ENCODE results near the gene CCDC93. TPM values are rescaled to one million over a fixed set of nuclear protein-coding genes. Genes with fewer than 3 reads are reported as not detected.

Gene CCDC93
- polyA plus RNA-seq, 1 donor (not counting 4 experiments of a cell fraction or from before 2014, with no cell fraction given): 21.3 TPM

DNA sequence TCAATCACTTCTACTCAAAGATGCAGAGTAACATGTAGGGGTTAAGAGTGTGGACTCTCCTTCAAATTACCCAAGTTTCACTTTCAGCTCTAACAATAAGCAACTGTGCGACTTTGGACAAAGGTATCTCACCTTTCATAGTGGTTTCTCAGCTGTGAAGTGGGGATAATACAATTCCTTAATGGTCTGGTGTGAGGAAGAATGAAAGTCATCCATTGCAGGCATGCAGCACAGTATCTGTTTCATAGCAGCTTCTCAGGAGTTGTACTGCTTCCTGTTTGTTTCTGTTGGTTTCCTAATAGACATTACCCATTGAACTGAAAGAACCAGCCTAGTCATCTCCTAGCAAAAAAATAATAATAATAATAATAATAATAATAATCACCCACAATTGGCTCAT lies 125.0 kb downstream of the CCDC93 start:
- FAIRE-seq (no peak), DNase-seq (ENCODE audit: low read depth, low spot score) (no peak)
- H3K4me3 ChIP-seq (ENCODE audit: control insufficient read depth in 2 of 3, extremely low read depth in 1 of 3, insufficient read depth in 2 of 3, low read depth in 1 of 3, low read length in 3 of 3): no peak overlapping the region
- TF ChIP-seq EZH2 (IDR thresholded peaks at IDR 0.05; ENCODE audit: low read length): no peak
- TF ChIP-seq, protein P1, sequence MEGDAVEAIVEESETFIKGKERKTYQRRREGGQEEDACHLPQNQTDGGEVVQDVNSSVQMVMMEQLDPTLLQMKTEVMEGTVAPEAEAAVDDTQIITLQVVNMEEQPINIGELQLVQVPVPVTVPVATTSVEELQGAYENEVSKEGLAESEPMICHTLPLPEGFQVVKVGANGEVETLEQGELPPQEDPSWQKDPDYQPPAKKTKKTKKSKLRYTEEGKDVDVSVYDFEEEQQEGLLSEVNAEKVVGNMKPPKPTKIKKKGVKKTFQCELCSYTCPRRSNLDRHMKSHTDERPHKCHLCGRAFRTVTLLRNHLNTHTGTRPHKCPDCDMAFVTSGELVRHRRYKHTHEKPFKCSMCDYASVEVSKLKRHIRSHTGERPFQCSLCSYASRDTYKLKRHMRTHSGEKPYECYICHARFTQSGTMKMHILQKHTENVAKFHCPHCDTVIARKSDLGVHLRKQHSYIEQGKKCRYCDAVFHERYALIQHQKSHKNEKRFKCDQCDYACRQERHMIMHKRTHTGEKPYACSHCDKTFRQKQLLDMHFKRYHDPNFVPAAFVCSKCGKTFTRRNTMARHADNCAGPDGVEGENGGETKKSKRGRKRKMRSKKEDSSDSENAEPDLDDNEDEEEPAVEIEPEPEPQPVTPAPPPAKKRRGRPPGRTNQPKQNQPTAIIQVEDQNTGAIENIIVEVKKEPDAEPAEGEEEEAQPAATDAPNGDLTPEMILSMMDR (optimal IDR thresholded peaks at IDR 0.05 in 1 of 3, IDR thresholded peaks at IDR 0.05 in 1 of 3, conservative IDR thresholded peaks at IDR 0.05 in 1 of 3; ENCODE audit: extremely low read depth in 1 of 3, insufficient read depth in 2 of 3, low read length in 3 of 3): no peak
- H3K4me1 ChIP-seq (ENCODE audit: control insufficient read depth, extremely low read depth, insufficient read depth, low read length): no peaks in the 10 kb centered on the region
- no peaks in the 10 kb centered on the region for H4K20me1 ChIP-seq (ENCODE audit: control insufficient read depth, extremely low read depth, insufficient read depth, low read length)
- H3K9ac ChIP-seq (ENCODE audit: control insufficient read depth, extremely low read depth, insufficient read depth, low read length): no peak overlapping the region
- H3K9me3 ChIP-seq (ENCODE audit: control insufficient read depth, low read depth, low read length): no peaks in the 10 kb centered on the region
- H3K36me3 ChIP-seq (ENCODE audit: control insufficient read depth in 2 of 2, extremely low read depth in 1 of 2, insufficient read depth in 2 of 2, low read length in 2 of 2): no peaks in the 10 kb centered on the region
- no peak overlapping the region for H3K27ac ChIP-seq (ENCODE audit: control insufficient read depth, insufficient read depth, low read length)
- no peak overlapping the region for H3K4me2 ChIP-seq (ENCODE audit: control insufficient read depth, extremely low read depth, insufficient read depth, low read depth, low read length)
- no peaks in the 10 kb centered on the region for H3K27me3 ChIP-seq (ENCODE audit: control insufficient read depth, extremely low read depth, insufficient read depth, low read length)
- H3K9me1 ChIP-seq (ENCODE audit: control insufficient read depth, extremely low read depth, insufficient read depth, low read length): no peaks in the 10 kb centered on the region
- H3K79me2 ChIP-seq (ENCODE audit: control insufficient read depth, insufficient read depth, low read length): no peaks in the 10 kb centered on the region
- H2AFZ ChIP-seq (ENCODE audit: control insufficient read depth, low read length): no peak overlapping the region
- dilution Hi-C loops (cut with MboI; ENCODE audit: extremely low pct_ligation_motif_present, low sequenced_read_pairs): no loop called here

DNA sequence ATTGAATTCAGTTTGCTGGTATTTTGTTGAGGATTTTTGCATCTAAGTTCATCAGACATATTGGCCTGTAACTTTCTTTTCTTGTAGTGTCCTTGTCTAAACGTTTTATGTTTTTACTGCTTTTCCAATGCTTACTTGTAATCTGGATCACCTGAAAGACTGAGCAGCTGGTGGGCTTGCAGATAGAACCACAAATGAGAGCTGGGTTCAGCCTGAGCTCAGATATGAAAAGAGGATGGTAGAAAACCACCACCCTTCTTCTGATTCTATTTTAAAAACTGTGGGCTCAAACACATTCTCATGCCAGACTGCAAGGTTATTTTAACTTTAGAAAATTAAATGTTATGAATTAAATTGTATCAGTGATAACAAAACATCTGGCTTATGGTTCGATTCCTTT lies 128.6 kb downstream of the CCDC93 start:
- Histone ChIP-seq H3K36me3 (ENCODE audit: control insufficient read depth in 2 of 2, extremely low read depth in 1 of 2, insufficient read depth in 2 of 2, low read length in 2 of 2) (no peaks in the 10 kb centered on the region), H3K4me1 (ENCODE audit: control insufficient read depth, extremely low read depth, insufficient read depth, low read length) (no peaks in the 10 kb centered on the region), H3K9me1 (ENCODE audit: control insufficient read depth, extremely low read depth, insufficient read depth, low read length) (no peaks in the 10 kb centered on the region), H3K4me3 (ENCODE audit: control insufficient read depth in 2 of 3, extremely low read depth in 1 of 3, insufficient read depth in 2 of 3, low read depth in 1 of 3, low read length in 3 of 3) (no peak overlapping the region), H3K27ac (ENCODE audit: control insufficient read depth, insufficient read depth, low read length) (no peak overlapping the region), H4K20me1 (ENCODE audit: control insufficient read depth, extremely low read depth, insufficient read depth, low read length) (no peaks in the 10 kb centered on the region), H2AFZ (ENCODE audit: control insufficient read depth, low read length) (no peak overlapping the region), H3K27me3 (ENCODE audit: control insufficient read depth, extremely low read depth, insufficient read depth, low read length) (no peaks in the 10 kb centered on the region), H3K4me2 (ENCODE audit: control insufficient read depth, extremely low read depth, insufficient read depth, low read depth, low read length) (no peak overlapping the region), H3K79me2 (ENCODE audit: control insufficient read depth, insufficient read depth, low read length) (no peaks in the 10 kb centered on the region), H3K9ac (ENCODE audit: control insufficient read depth, extremely low read depth, insufficient read depth, low read length) (no peak overlapping the region), H3K9me3 (ENCODE audit: control insufficient read depth, low read depth, low read length) (no peaks in the 10 kb centered on the region)
- DNase-seq (ENCODE audit: low read depth, low spot score): no peak
- TF ChIP-seq EZH2 (IDR thresholded peaks at IDR 0.05; ENCODE audit: low read length): no peak
- TF ChIP-seq, protein P1 (optimal IDR thresholded peaks at IDR 0.05 in 1 of 3, IDR thresholded peaks at IDR 0.05 in 1 of 3, conservative IDR thresholded peaks at IDR 0.05 in 1 of 3; ENCODE audit: extremely low read depth in 1 of 3, insufficient read depth in 2 of 3, low read length in 3 of 3): no peak
- dilution Hi-C loops (cut with MboI; ENCODE audit: extremely low pct_ligation_motif_present, low sequenced_read_pairs): no loop called here
- FAIRE-seq: no peak
